Measurements from ENCODE around the gene CHD3. TPM values are rescaled to one million over a fixed set of nuclear protein-coding genes. Genes with fewer than 3 reads are reported as not detected.

CHD3 gene
- 77.9 TPM for total RNA-seq
- long read RNA-seq, partial matches to known transcripts = 56 of 68 reads
- long read RNA-seq, other reads (novel, unspliced or antisense) = 9 of 68 reads

DNA sequence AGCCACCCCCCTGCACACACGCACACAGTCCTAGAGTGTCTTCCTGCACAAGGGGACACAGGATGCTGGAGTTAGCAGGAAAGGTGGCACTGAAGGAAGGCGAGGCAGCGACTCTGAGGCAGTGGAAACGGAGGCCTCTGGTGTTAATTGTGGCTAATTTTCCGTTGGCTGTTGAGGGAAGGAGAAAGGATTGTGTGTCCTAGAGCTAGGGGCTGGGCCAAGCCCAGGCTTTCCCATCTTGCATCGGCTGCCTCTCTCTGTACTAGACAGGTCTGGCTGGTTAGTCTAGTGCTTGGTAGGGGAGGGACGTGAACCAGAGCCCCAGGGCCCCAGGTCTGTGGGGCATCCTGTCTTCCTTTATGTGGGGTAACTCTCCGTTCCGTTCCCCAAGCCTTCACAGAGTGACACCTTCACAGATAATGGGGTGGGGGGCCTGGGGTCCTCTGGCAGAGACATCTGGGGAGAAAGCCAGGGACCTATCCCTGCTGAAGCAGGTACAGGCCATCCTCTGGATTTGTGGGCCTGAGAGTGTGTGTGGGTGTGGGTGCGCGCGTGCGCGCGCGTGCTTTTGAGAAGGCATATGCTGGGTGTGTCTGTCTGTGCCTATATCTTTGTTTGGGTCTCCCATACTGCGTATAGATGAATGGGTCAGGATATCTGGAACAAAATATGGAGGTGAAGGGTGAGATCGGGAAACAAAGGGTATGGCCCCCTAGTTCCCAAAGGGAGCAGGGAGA lies at the start of gene CHD3:
Gene CHD3, plus strand, starts transcription at position 606 of the 737 bp plus-strand sequence. CDS start 212 bp downstream, outside the sequence.
- Histone ChIP-seq H3K36me3 (peaks cover 32% of the 10 kb centered on the region), H3K27ac (peak within 1 kb of the TSS; percentile 92), H3K4me1 (peaks cover 49% of the 10 kb centered on the region), H3K9me3 (no peaks in the 10 kb centered on the region), H3K4me3 (peak within 1 kb of the TSS; percentile 93), H3K27me3 (ENCODE audit: low read depth) (no peaks in the 10 kb centered on the region)
- ATAC-seq (peak; percentile 47 to 52), DNase-seq (no peak)
- intact Hi-C loops (cut with DNase I) = no loop called here
- TF ChIP-seq, protein P1, sequence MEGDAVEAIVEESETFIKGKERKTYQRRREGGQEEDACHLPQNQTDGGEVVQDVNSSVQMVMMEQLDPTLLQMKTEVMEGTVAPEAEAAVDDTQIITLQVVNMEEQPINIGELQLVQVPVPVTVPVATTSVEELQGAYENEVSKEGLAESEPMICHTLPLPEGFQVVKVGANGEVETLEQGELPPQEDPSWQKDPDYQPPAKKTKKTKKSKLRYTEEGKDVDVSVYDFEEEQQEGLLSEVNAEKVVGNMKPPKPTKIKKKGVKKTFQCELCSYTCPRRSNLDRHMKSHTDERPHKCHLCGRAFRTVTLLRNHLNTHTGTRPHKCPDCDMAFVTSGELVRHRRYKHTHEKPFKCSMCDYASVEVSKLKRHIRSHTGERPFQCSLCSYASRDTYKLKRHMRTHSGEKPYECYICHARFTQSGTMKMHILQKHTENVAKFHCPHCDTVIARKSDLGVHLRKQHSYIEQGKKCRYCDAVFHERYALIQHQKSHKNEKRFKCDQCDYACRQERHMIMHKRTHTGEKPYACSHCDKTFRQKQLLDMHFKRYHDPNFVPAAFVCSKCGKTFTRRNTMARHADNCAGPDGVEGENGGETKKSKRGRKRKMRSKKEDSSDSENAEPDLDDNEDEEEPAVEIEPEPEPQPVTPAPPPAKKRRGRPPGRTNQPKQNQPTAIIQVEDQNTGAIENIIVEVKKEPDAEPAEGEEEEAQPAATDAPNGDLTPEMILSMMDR (IDR thresholded peaks at IDR 0.05) = no peak

DNA sequence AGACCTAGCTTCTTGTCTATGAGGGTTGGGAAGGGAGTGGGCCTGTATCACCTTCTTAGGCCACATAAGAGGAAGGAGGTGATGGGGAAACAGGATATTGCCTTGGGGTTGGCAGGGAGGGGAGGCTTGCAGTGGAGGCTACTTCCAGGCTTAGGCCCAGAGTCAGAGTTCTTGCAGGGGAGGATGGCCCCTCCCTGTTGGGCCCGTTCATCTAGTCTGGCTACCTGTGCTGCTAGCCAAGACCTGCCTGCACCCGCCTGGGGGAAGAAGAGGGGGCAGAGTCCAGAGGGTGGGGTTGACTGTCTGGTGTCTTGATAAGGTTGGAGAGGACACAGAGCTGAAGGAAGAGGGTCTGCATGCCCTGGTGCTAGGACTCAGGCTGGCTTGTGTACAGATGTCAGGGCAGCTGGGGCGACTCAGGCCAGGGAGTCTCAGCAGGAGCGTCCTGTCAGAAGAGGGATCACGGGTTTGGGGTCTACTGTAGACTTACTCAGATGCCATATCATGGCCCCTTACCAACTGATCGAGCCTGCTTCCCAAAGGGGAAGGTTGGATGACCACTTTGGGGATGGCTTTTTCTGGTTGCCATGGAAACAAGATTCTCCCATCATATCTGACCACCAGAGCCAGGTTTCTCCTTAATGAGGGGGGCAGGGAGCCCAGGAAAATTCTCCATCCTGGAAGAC lies 49.3 kb upstream of the CHD3 start:
- Histone ChIP-seq H3K9me3 (no peaks in the 10 kb centered on the region), H3K27me3 (ENCODE audit: low read depth) (no peaks in the 10 kb centered on the region), H3K27ac (peak overlapping the region; percentile 5), H3K4me3 (peak overlapping the region; percentile 6), H3K36me3 (peaks cover 8% of the 10 kb centered on the region), H3K4me1 (peaks cover 45% of the 10 kb centered on the region)
- ATAC-seq = no peak
- TF ChIP-seq, protein P1 (IDR thresholded peaks at IDR 0.05) = no peak
- intact Hi-C loops (cut with DNase I) = no loop called here
- DNase-seq = no peak

DNA sequence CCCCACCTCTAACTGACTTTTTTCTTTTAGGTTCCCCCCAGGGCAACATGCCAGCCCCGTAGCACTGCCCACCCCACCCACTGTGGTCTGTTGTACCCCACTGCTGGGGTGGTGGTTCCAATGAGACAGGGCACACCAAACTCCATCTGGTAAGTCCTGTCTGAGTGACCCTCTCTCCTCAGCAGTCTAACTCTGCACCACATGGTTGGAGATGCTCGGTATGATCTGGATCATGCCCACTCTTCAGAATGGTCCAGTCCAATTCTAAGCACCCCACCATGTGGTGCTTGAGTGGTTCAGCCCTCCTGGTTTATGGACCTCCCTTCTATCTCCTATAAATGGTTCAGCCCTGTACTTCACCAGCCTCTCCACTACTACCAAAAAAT lies 48.7 kb upstream of the CHD3 start:
- no peak overlapping the region for H3K27ac ChIP-seq
- H3K4me1 ChIP-seq = peaks cover 45% of the 10 kb centered on the region
- DNase-seq (no peak), ATAC-seq (no peak)
- peaks cover 8% of the 10 kb centered on the region for H3K36me3 ChIP-seq
- no peaks in the 10 kb centered on the region for H3K27me3 ChIP-seq (ENCODE audit: low read depth)
- intact Hi-C loops (cut with DNase I) = no loop called here
- H3K4me3 ChIP-seq = no peak overlapping the region
- TF ChIP-seq, protein P1 (IDR thresholded peaks at IDR 0.05) = no peak
- no peaks in the 10 kb centered on the region for H3K9me3 ChIP-seq

DNA sequence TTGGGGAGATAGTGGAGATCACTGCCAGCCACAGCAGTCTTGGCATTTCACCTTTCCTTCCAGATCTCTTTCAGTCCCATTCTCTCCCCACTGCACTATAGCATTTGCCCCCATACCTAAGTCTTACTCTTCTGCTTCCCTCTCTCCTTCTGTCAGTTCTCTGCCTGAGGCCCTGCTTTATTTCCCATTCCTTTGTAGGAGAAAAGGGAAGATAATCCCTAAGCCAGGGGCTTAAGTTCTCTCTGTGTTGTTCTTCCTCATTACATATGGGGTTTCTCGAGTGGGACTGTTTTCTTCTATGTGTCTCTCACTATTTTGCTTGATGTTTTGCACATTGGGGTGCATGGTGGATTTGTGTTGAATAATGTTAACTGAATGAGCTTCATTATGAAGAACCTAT lies 48.1 kb upstream of the CHD3 start:
- no peak for ATAC-seq
- H3K4me1 ChIP-seq = peaks cover 51% of the 10 kb centered on the region
- H3K27ac ChIP-seq = peak overlapping the region; percentile 99

DNA sequence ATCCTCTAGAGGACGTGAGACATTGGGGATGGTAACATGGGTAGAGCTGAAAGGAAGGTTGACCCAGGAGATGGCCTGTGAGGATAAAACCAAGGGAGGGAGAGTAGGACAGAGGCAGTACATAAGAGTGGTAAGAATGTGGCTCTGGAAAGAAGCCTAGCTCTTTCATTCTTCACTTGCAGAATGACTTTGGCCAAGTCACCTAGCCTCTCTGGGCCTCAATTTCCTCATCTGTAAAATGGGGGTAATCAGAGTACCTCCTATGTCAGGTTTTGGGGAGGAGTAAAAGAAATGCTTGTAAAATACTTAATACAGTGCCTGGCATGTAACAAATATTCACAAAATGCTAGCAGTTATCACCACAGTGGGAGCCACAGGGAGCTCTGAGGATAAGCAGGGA lies 47.7 kb upstream of the CHD3 start:
- Histone ChIP-seq H3K27me3 (ENCODE audit: low read depth) (no peaks in the 10 kb centered on the region), H3K36me3 (peaks cover 17% of the 10 kb centered on the region), H3K27ac (peak overlapping the region; percentile 99), H3K4me3 (peak overlapping the region; percentile 79), H3K4me1 (peaks cover 55% of the 10 kb centered on the region), H3K9me3 (no peaks in the 10 kb centered on the region)
- TF ChIP-seq, protein P1 (IDR thresholded peaks at IDR 0.05) = no peak
- ATAC-seq (no peak), DNase-seq (no peak)
- intact Hi-C loops (cut with DNase I) = no loop called here

More for the DNA sequence above, 48.1 kb upstream of the CHD3 start:
- intact Hi-C loops (cut with DNase I) = no loop called here
- no peak for DNase-seq
- Histone ChIP-seq H3K9me3 (no peaks in the 10 kb centered on the region), H3K4me3 (no peak overlapping the region), H3K27me3 (ENCODE audit: low read depth) (no peaks in the 10 kb centered on the region), H3K36me3 (peaks cover 13% of the 10 kb centered on the region)
- TF ChIP-seq, protein P1 (IDR thresholded peaks at IDR 0.05) = no peak
